Measurements from ENCODE around the gene GFM1.

Gene GFM1

GRCh38 chr3:158700559-158700958, 56.2 kb downstream of the GFM1 start:
- H2BK5ac ChIP-seq (ENCODE audit: low read length) = no peak overlapping the region
- H3K4me1 ChIP-seq (ENCODE audit: control insufficient read depth in 2 of 2, insufficient read depth in 1 of 2, low read depth in 1 of 2, low read length in 2 of 2) = no peaks in the 10 kb centered on the region
- no peak overlapping the region for H3K4me2 ChIP-seq (ENCODE audit: insufficient read depth, low read length, poor library complexity, severe bottlenecking)
- no peak overlapping the region for H4K91ac ChIP-seq (ENCODE audit: low read depth, low read length, poor library complexity)
- no peak overlapping the region for H3K4me3 ChIP-seq (ENCODE audit: low read length in 2 of 2)
- H3K36me3 ChIP-seq (replicated peaks in 1 of 2; ENCODE audit: control insufficient read depth in 2 of 2, insufficient read depth in 2 of 2, low read length in 2 of 2) = peaks cover 0 to 5% of the 10 kb centered on the region in 2 donors
- no peak overlapping the region for H2BK15ac ChIP-seq (ENCODE audit: low read length)
- no peak overlapping the region for H3K9ac ChIP-seq (ENCODE audit: low read depth, low read length, poor library complexity)
- no peak overlapping the region for H2AK5ac ChIP-seq (ENCODE audit: low read depth, low read length)
- H3K79me1 ChIP-seq (ENCODE audit: low read depth, low read length) = no peaks in the 10 kb centered on the region
- no peak overlapping the region for H4K8ac ChIP-seq (ENCODE audit: low read depth, low read length)
- no peak overlapping the region for H3K27ac ChIP-seq (replicated peaks; ENCODE audit: low read length)
- H3K27me3 ChIP-seq (ENCODE audit: control insufficient read depth in 3 of 3, insufficient read depth in 3 of 3, low read depth in 1 of 3, low read length in 3 of 3) = no peaks in the 10 kb centered on the region
- no peak overlapping the region for H3K14ac ChIP-seq (ENCODE audit: low read length)
- H3K4ac ChIP-seq (ENCODE audit: low read length) = no peak overlapping the region
- H2BK120ac ChIP-seq (ENCODE audit: low read depth, low read length) = no peak overlapping the region
- H2AFZ ChIP-seq (ENCODE audit: low read length) = no peak overlapping the region
- H3K9me3 ChIP-seq (replicated peaks in 1 of 2; ENCODE audit: control insufficient read depth in 2 of 2, insufficient read depth in 1 of 2, low read depth in 1 of 2, low read length in 2 of 2) = no peaks in the 10 kb centered on the region
- no peak overlapping the region for H3K18ac ChIP-seq (ENCODE audit: low read length)
- H2BK12ac ChIP-seq (ENCODE audit: low read length) = no peak overlapping the region
- no peak for DNase-seq (ENCODE audit: low spot score)
- H3K23ac ChIP-seq (ENCODE audit: low read depth, low read length, poor library complexity) = no peak overlapping the region

GRCh38 chr3:158701420-158702065, 57.2 kb downstream of the GFM1 start:
- Histone ChIP-seq H3K4me3 (ENCODE audit: low read length in 2 of 2) (no peak overlapping the region), H3K4me1 (ENCODE audit: control insufficient read depth in 2 of 2, insufficient read depth in 1 of 2, low read depth in 1 of 2, low read length in 2 of 2) (no peaks in the 10 kb centered on the region), H2BK5ac (ENCODE audit: low read length) (no peak overlapping the region), H3K9ac (ENCODE audit: low read depth, low read length, poor library complexity) (no peak overlapping the region), H3K14ac (ENCODE audit: low read length) (no peak overlapping the region), H3K36me3 (replicated peaks in 1 of 2; ENCODE audit: control insufficient read depth in 2 of 2, insufficient read depth in 2 of 2, low read length in 2 of 2) (peaks cover 0 to 5% of the 10 kb centered on the region in 2 donors), H2AFZ (ENCODE audit: low read length) (no peak overlapping the region), H4K8ac (ENCODE audit: low read depth, low read length) (no peak overlapping the region), H3K23ac (ENCODE audit: low read depth, low read length, poor library complexity) (no peak overlapping the region), H3K4ac (ENCODE audit: low read length) (no peak overlapping the region), H3K79me1 (ENCODE audit: low read depth, low read length) (no peaks in the 10 kb centered on the region), H2BK12ac (ENCODE audit: low read length) (no peak overlapping the region), H3K9me3 (replicated peaks in 1 of 2; ENCODE audit: control insufficient read depth in 2 of 2, insufficient read depth in 1 of 2, low read depth in 1 of 2, low read length in 2 of 2) (no peaks in the 10 kb centered on the region), H2AK5ac (ENCODE audit: low read depth, low read length) (no peak overlapping the region), H4K91ac (ENCODE audit: low read depth, low read length, poor library complexity) (no peak overlapping the region), H3K27ac (replicated peaks; ENCODE audit: low read length) (no peak overlapping the region), H3K18ac (ENCODE audit: low read length) (no peak overlapping the region), H2BK120ac (ENCODE audit: low read depth, low read length) (no peak overlapping the region), H3K4me2 (ENCODE audit: insufficient read depth, low read length, poor library complexity, severe bottlenecking) (no peak overlapping the region), H3K27me3 (ENCODE audit: control insufficient read depth in 3 of 3, insufficient read depth in 3 of 3, low read depth in 1 of 3, low read length in 3 of 3) (no peaks in the 10 kb centered on the region), H2BK15ac (ENCODE audit: low read length) (no peak overlapping the region)
- DNase-seq (ENCODE audit: low spot score) = no peak
- no CpG with 5 or more reads among the region's 4 CpGs for WGBS, 2 donors (ENCODE audit: extremely low coverage in 2 of 2, insufficient read length in 2 of 2, insufficient replicate concordance in 1 of 2)

- H3K79me1 ChIP-seq (ENCODE audit: low read depth, low read length) = no peaks in the 10 kb centered on the region
- no peak overlapping the region for H3K18ac ChIP-seq (ENCODE audit: low read length)
- no peak overlapping the region for H3K23ac ChIP-seq (ENCODE audit: low read depth, low read length, poor library complexity)
- no peak overlapping the region for H3K27ac ChIP-seq (replicated peaks; ENCODE audit: low read length)
- no peaks in the 10 kb centered on the region for H3K9me3 ChIP-seq (replicated peaks in 1 of 2; ENCODE audit: control insufficient read depth in 2 of 2, insufficient read depth in 1 of 2, low read depth in 1 of 2, low read length in 2 of 2)
- no peak overlapping the region for H2AK5ac ChIP-seq (ENCODE audit: low read depth, low read length)
- H3K36me3 ChIP-seq (replicated peaks in 1 of 2; ENCODE audit: control insufficient read depth in 2 of 2, insufficient read depth in 2 of 2, low read length in 2 of 2) = peaks cover 0 to 4% of the 10 kb centered on the region in 2 donors
- H3K27me3 ChIP-seq (ENCODE audit: control insufficient read depth in 3 of 3, insufficient read depth in 3 of 3, low read depth in 1 of 3, low read length in 3 of 3) = no peaks in the 10 kb centered on the region
- no peak overlapping the region for H2BK5ac ChIP-seq (ENCODE audit: low read length)
- no peak overlapping the region for H2BK120ac ChIP-seq (ENCODE audit: low read depth, low read length)
- H3K4me2 ChIP-seq (ENCODE audit: insufficient read depth, low read length, poor library complexity, severe bottlenecking) = no peak overlapping the region
- no peaks in the 10 kb centered on the region for H3K4me1 ChIP-seq (ENCODE audit: control insufficient read depth in 2 of 2, insufficient read depth in 1 of 2, low read depth in 1 of 2, low read length in 2 of 2)
- H3K4ac ChIP-seq (ENCODE audit: low read length) = no peak overlapping the region
- H3K14ac ChIP-seq (ENCODE audit: low read length) = no peak overlapping the region
- H2BK12ac ChIP-seq (ENCODE audit: low read length) = no peak overlapping the region
- H3K4me3 ChIP-seq (ENCODE audit: low read length in 2 of 2) = no peak overlapping the region
- no peak overlapping the region for H4K8ac ChIP-seq (ENCODE audit: low read depth, low read length)
- H3K9ac ChIP-seq (ENCODE audit: low read depth, low read length, poor library complexity) = no peak overlapping the region
- no peak overlapping the region for H2AFZ ChIP-seq (ENCODE audit: low read length)
- H4K91ac ChIP-seq (ENCODE audit: low read depth, low read length, poor library complexity) = no peak overlapping the region
- no CpG with 5 or more reads among the region's 4 CpGs for WGBS, 2 donors (ENCODE audit: extremely low coverage in 2 of 2, insufficient read length in 2 of 2, insufficient replicate concordance in 1 of 2)
- no peak overlapping the region for H2BK15ac ChIP-seq (ENCODE audit: low read length)
- DNase-seq (ENCODE audit: low spot score) = no peak
Observed at GRCh38 chr3:158702815-158703481, 58.6 kb downstream of the GFM1 start.

- Histone ChIP-seq H3K36me3 (replicated peaks in 1 of 2; ENCODE audit: control insufficient read depth in 2 of 2, insufficient read depth in 2 of 2, low read length in 2 of 2) (peaks cover 0 to 10% of the 10 kb centered on the region in 2 donors), H2AFZ (ENCODE audit: low read length) (no peak overlapping the region), H3K4ac (ENCODE audit: low read length) (no peak overlapping the region), H3K79me1 (ENCODE audit: low read depth, low read length) (no peaks in the 10 kb centered on the region), H3K4me3 (ENCODE audit: low read length in 2 of 2) (no peak overlapping the region), H2BK5ac (ENCODE audit: low read length) (no peak overlapping the region), H3K14ac (ENCODE audit: low read length) (no peak overlapping the region), H3K9me3 (replicated peaks in 1 of 2; ENCODE audit: control insufficient read depth in 2 of 2, insufficient read depth in 1 of 2, low read depth in 1 of 2, low read length in 2 of 2) (no peaks in the 10 kb centered on the region), H2BK12ac (ENCODE audit: low read length) (no peak overlapping the region), H2AK5ac (ENCODE audit: low read depth, low read length) (no peak overlapping the region), H3K27me3 (ENCODE audit: control insufficient read depth in 3 of 3, insufficient read depth in 3 of 3, low read depth in 1 of 3, low read length in 3 of 3) (no peaks in the 10 kb centered on the region), H3K27ac (replicated peaks; ENCODE audit: low read length) (no peak overlapping the region), H2BK15ac (ENCODE audit: low read length) (no peak overlapping the region), H3K4me1 (ENCODE audit: control insufficient read depth in 2 of 2, insufficient read depth in 1 of 2, low read depth in 1 of 2, low read length in 2 of 2) (no peaks in the 10 kb centered on the region), H4K8ac (ENCODE audit: low read depth, low read length) (no peak overlapping the region), H3K9ac (ENCODE audit: low read depth, low read length, poor library complexity) (no peak overlapping the region), H2BK120ac (ENCODE audit: low read depth, low read length) (no peak overlapping the region), H3K4me2 (ENCODE audit: insufficient read depth, low read length, poor library complexity, severe bottlenecking) (no peak overlapping the region), H4K91ac (ENCODE audit: low read depth, low read length, poor library complexity) (no peak overlapping the region), H3K23ac (ENCODE audit: low read depth, low read length, poor library complexity) (no peak overlapping the region), H3K18ac (ENCODE audit: low read length) (no peak overlapping the region)
- DNase-seq (ENCODE audit: low spot score) = no peak
- no CpG with 5 or more reads among the region's 1 CpG for WGBS, 2 donors (ENCODE audit: extremely low coverage in 2 of 2, insufficient read length in 2 of 2, insufficient replicate concordance in 1 of 2)
Observed at GRCh38 chr3:158703566-158703965, 59.2 kb downstream of the GFM1 start.

Measured in neuronal stem cell (in vitro differentiated cells).